Gastroesophageal sphincter (tissue), 4 donors: ENCODE data around the gene CPA5. TPM values are rescaled to one million over a fixed set of nuclear protein-coding genes. Genes with fewer than 3 reads are reported as not detected.

Experiments
- ATAC-seq: fragments of 150-250 bp; one replicate; pipeline ENCODE4 v1.9.1; 2016; ENCODE audit warnings: mild to moderate bottlenecking, moderate library complexity
- H3K27ac ChIP-seq, 4 donors: fragments of 200-600 bp; sonication (generic) in 3 of 4; 1 replicate in 3 of 4; 2 replicates in 1 of 4; pipeline ENCODE4 v1.5.1; 2016 to 2019
- H3K27me3 ChIP-seq: fragments of 200-600 bp; sonication (generic); one replicate; pipeline ENCODE4 v1.5.1; 2019
- H3K36me3 ChIP-seq, 2 donors: fragments of 200-600 bp; sonication (generic); one replicate each; pipeline ENCODE4 v1.5.1; 2019; ENCODE audit warnings: control low read depth in 1 of 2
- H3K4me1 ChIP-seq, 3 donors: fragments of 200-600 bp; sonication (generic); 1 replicate in 2 of 3; 2 replicates in 1 of 3; pipeline ENCODE4 v1.5.1; 2016 to 2019; ENCODE audit warnings: control low read depth in 2 of 3
- H3K4me3 ChIP-seq, 2 donors: fragments of 200-600 bp; sonication (generic); one replicate each; pipeline ENCODE4 v1.5.1; 2019; ENCODE audit warnings: mild to moderate bottlenecking in 1 of 2, moderate library complexity in 1 of 2
- H3K9me3 ChIP-seq, 3 donors: fragments of 200-600 bp; sonication (generic); one replicate each; pipeline ENCODE4 v1.5.1; 2017 to 2019; ENCODE audit warnings: control low read depth in 2 of 3
- EP300 ChIP-seq: sonication (generic); formaldehyde crosslinking; IDR thresholded peaks from one replicate; pipeline ENCODE4 v1.6.1; 2017; ENCODE audit warnings: antibody characterized with exemption, mild to moderate bottlenecking
- POLR2A ChIP-seq, 2 donors: fragments of 450-650 bp; IDR thresholded peaks; one replicate each; pipeline ENCODE4 v1.6.1; 2017; ENCODE audit warnings: antibody characterized with exemption in 2 of 2, mild to moderate bottlenecking in 2 of 2, moderate library complexity in 1 of 2
- POLR2AphosphoS5 ChIP-seq: sonication (generic); formaldehyde crosslinking; IDR thresholded peaks from one replicate; pipeline ENCODE4 v1.6.1; 2017; ENCODE audit warnings: antibody characterized with exemption
- WGBS, 2 donors: methylation state at CpG; one replicate each; pipeline ENCODE4 v1.1.5; 2018; ENCODE audit warnings: low coverage in 1 of 2; 5-methylcytosine and 5-hydroxymethylcytosine counted together
- total RNA-seq, 4 donors: library from RNA; depleted of rRNA; stranded (reverse); fragments of >200 nt; gene quantifications; one replicate each; pipeline ENCODE4 v1.1.0, GENCODE V29; 2016
- TF ChIP-seq, protein P1 (sequence below), 4 experiments: fragments of 200-600 bp in 2 of 4; fragments of 450-650 bp in 2 of 4; sonication (generic) in 1 of 4; IDR thresholded peaks; one replicate each; pipeline ENCODE4 v1.5.1; 2017 to 2019; ENCODE audit warnings: antibody characterized with exemption in 4 of 4, mild to moderate bottlenecking in 2 of 4, moderate library complexity in 2 of 4

Gene CPA5
- total RNA-seq, 4 donors from 2014 or later: not detected

DNA sequence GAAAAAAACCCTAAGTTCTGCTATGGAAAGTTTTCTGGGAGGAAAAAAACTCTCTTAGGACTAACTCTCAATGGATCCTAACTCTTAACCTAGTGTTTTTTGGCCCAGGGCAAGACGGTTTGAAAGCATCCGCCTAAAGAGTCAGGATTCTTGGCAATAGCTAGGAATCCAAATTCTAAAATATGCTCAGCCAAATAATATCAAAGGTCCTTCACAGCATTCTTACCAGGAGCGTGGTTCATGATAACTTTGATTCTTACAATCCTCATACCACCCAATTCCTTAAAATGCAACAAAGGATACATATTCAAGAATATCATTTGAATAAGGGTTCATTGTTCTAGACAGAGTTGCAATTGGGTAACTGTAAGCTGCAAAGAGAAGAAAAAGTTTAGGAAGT lies 57.0 kb downstream of the CPA5 start:
- H3K9me3 ChIP-seq: no peaks in the 10 kb centered on the region
- WGBS, 2 donors: 86 to 89% methylated on average over 3 of the region's 3 CpGs
- ATAC-seq: no peak

DNA sequence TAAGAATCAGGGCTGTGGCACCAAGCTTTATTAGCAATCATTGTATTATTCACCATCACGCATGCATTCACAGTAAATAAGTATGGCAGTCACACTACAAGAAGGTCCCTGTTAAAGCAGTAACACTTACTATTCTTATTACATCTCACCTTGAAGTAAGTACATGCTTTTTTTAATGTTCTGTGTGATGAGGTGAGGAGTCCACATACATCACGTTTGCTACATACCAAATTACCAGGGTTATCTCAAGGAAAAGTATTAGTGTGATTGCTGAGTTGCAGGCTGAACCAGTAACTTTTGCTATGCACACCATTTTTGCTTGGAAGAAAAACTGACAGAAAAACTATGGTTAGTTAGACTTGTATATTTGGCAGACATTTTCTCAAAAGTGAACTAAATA lies 60.4 kb downstream of the CPA5 start:
- H3K4me1 ChIP-seq: peaks cover 0 to 4% (median 0%) of the 10 kb centered on the region in 3 donors
- WGBS, 2 donors: 86 to 92% methylated on average over 2 of the region's 2 CpGs
- peaks cover 0 to 29% of the 10 kb centered on the region in 2 donors for H3K36me3 ChIP-seq
- H3K27me3 ChIP-seq: no peaks in the 10 kb centered on the region
- TF ChIP-seq POLR2A (IDR thresholded peaks at IDR 0.05): no peak
- no peak for TF ChIP-seq POLR2AphosphoS5
- TF ChIP-seq, protein P1, sequence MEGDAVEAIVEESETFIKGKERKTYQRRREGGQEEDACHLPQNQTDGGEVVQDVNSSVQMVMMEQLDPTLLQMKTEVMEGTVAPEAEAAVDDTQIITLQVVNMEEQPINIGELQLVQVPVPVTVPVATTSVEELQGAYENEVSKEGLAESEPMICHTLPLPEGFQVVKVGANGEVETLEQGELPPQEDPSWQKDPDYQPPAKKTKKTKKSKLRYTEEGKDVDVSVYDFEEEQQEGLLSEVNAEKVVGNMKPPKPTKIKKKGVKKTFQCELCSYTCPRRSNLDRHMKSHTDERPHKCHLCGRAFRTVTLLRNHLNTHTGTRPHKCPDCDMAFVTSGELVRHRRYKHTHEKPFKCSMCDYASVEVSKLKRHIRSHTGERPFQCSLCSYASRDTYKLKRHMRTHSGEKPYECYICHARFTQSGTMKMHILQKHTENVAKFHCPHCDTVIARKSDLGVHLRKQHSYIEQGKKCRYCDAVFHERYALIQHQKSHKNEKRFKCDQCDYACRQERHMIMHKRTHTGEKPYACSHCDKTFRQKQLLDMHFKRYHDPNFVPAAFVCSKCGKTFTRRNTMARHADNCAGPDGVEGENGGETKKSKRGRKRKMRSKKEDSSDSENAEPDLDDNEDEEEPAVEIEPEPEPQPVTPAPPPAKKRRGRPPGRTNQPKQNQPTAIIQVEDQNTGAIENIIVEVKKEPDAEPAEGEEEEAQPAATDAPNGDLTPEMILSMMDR (IDR thresholded peaks at IDR 0.05): no peak
- no peak for TF ChIP-seq EP300
- no peaks in the 10 kb centered on the region for H3K9me3 ChIP-seq
- ATAC-seq: no peak
- no peak overlapping the region for H3K4me3 ChIP-seq
- no peak overlapping the region for H3K27ac ChIP-seq

More for the DNA sequence above, 57.0 kb downstream of the CPA5 start:
- Histone ChIP-seq H3K27me3 (no peaks in the 10 kb centered on the region), H3K27ac (no peak overlapping the region), H3K36me3 (peaks cover 0 to 43% of the 10 kb centered on the region in 2 donors), H3K4me3 (no peak overlapping the region), H3K4me1 (no peaks in the 10 kb centered on the region)
- TF ChIP-seq EP300 (no peak), POLR2A (IDR thresholded peaks at IDR 0.05) (no peak), POLR2AphosphoS5 (no peak)
- TF ChIP-seq, protein P1 (IDR thresholded peaks at IDR 0.05): no peak

DNA sequence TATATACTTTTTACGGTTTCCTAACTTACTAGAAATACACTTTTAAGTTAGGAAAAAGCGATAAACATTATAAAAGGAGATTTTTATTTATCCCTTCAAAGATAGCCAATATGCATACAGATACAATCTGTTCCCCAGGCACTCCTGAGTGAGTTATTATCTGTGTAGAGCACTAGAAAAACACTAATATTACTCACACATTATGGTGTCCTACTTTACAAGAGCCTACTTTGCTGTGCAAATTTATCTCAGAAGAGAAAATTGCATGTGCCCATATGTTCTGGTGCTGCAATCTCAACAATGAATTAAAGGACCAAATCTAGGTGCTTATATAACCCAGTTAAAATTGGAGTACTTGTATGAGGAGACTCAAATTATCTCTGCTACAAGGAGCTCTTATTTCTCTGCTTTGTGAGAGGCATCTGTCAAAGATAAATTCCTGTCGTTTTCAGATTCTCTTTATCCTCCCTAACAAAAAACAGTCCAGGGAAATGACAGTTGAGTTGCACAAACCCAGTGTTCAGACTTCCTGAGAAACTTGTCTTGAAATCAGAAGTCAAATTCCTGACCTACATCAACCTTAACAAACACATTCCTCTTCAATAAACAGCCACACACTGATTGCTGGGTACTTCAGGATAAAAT lies 64.6 kb downstream of the CPA5 start:
- Histone ChIP-seq H3K36me3 (peaks cover 0 to 4% of the 10 kb centered on the region in 2 donors), H3K27me3 (no peaks in the 10 kb centered on the region), H3K27ac (no peak overlapping the region), H3K4me1 (peaks cover 0 to 4% (median 0%) of the 10 kb centered on the region in 3 donors), H3K4me3 (no peak overlapping the region), H3K9me3 (no peaks in the 10 kb centered on the region)
- no peak for ATAC-seq
- WGBS, 2 donors: 70 to 76% methylated on average over 3 of the region's 3 CpGs
- TF ChIP-seq, protein P1 (IDR thresholded peaks at IDR 0.05): no peak

DNA sequence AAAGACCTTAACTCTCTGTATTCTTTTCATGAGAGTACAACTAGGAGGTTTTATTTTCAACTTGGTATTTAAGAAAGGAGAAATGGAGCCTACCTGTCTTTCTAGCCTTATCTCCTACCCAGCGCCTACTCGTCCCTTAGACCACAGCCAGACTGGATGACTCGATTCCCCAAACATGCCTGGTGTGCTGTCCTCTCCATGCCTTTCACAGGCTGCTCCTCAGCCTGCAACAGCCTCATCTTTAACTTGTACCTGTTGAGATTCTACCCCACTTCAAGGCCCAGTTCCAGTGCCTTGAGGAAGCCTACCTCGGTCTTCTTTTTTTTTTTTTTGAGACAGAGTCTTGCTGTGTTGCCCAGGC lies 65.1 kb downstream of the CPA5 start:
- H3K27me3 ChIP-seq: no peaks in the 10 kb centered on the region
- ATAC-seq: no peak

More for the DNA sequence above, 65.1 kb downstream of the CPA5 start:
- H3K4me1 ChIP-seq: peaks cover 0 to 4% (median 0%) of the 10 kb centered on the region in 3 donors
- no peak overlapping the region for H3K4me3 ChIP-seq
- no peaks in the 10 kb centered on the region for H3K36me3 ChIP-seq
- TF ChIP-seq POLR2A (IDR thresholded peaks at IDR 0.05) (no peak), POLR2AphosphoS5 (no peak), EP300 (no peak)
- TF ChIP-seq, protein P1 (IDR thresholded peaks at IDR 0.05): no peak
- 88 to 89% methylated on average over 4 of the region's 4 CpGs for WGBS, 2 donors
- H3K27ac ChIP-seq: no peak overlapping the region
- no peaks in the 10 kb centered on the region for H3K9me3 ChIP-seq
